Activated CD8-positive, alpha-beta memory T cell treated with anti-CD3 and anti-CD28 coated beads, Interleukin-2, amount 10 ng/mL, durations not matched to agents 7 days and 5 days (primary cell): ENCODE measurements around the gene TP53BP2. TPM values are rescaled to one million over a fixed set of nuclear protein-coding genes. Genes with fewer than 3 reads are reported as not detected.
"Not testable (repeated sequence)": the region's sequence is repeated elsewhere in the genome, so short reads cannot be mapped to it uniquely, and the experiment has no call there.

Experiments used
- ATAC-seq: fragments of 150-1000 bp; cut with Tn5 transposase; one replicate; pipeline ENCODE4 v1.10.0; 2021; ENCODE audit warnings: moderate library complexity
- CTCF ChIA-PET: fragments of 350-600 bp; sonication (Branson Sonifier 250); formaldehyde crosslinking; loops from one replicate; lab custom pipeline; 2021; ENCODE audit warnings: antibody characterized with exemption; lab: Charles Lee
- DNase-seq: peaks from one replicate; pipeline ENCODE4 v3.0.0-alpha.2; 2020
- H3K27ac Mint-ChIP-seq: one replicate; pipeline ENCODE4 v1.8.0; 2021; ENCODE audit warnings: mild to moderate bottlenecking, mixed read lengths
- H3K27me3 Mint-ChIP-seq: one replicate; pipeline ENCODE4 v1.8.0; 2021; ENCODE audit warnings: mixed read lengths
- H3K36me3 Mint-ChIP-seq: one replicate; pipeline ENCODE4 v1.8.0; 2021; ENCODE audit warnings: mild to moderate bottlenecking, mixed read lengths
- H3K4me1 Mint-ChIP-seq: one replicate; pipeline ENCODE4 v1.8.0; 2021; ENCODE audit warnings: mixed read lengths
- H3K4me3 Mint-ChIP-seq: one replicate; pipeline ENCODE4 v1.8.0; 2021; ENCODE audit warnings: mild to moderate bottlenecking, moderate library complexity, mixed read lengths
- H3K9me3 Mint-ChIP-seq: one replicate; pipeline ENCODE4 v1.8.0; 2022; ENCODE audit warnings: low read depth, mixed read lengths
- total RNA-seq, 2 experiments: library from RNA; stranded (reverse); gene quantifications; one replicate each; pipeline ENCODE4 v1.2.3, GENCODE V29; 2021

Gene TP53BP2, protein sequence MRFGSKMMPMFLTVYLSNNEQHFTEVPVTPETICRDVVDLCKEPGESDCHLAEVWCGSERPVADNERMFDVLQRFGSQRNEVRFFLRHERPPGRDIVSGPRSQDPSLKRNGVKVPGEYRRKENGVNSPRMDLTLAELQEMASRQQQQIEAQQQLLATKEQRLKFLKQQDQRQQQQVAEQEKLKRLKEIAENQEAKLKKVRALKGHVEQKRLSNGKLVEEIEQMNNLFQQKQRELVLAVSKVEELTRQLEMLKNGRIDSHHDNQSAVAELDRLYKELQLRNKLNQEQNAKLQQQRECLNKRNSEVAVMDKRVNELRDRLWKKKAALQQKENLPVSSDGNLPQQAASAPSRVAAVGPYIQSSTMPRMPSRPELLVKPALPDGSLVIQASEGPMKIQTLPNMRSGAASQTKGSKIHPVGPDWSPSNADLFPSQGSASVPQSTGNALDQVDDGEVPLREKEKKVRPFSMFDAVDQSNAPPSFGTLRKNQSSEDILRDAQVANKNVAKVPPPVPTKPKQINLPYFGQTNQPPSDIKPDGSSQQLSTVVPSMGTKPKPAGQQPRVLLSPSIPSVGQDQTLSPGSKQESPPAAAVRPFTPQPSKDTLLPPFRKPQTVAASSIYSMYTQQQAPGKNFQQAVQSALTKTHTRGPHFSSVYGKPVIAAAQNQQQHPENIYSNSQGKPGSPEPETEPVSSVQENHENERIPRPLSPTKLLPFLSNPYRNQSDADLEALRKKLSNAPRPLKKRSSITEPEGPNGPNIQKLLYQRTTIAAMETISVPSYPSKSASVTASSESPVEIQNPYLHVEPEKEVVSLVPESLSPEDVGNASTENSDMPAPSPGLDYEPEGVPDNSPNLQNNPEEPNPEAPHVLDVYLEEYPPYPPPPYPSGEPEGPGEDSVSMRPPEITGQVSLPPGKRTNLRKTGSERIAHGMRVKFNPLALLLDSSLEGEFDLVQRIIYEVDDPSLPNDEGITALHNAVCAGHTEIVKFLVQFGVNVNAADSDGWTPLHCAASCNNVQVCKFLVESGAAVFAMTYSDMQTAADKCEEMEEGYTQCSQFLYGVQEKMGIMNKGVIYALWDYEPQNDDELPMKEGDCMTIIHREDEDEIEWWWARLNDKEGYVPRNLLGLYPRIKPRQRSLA
- total RNA-seq: 10 to 100 TPM; 35.8 to 39.6 TPM

- Mint-ChIP-seq H3K4me1 (peaks cover 32% of the 10 kb centered on the region), H3K9me3 (peaks cover 4% of the 10 kb centered on the region), H3K36me3 (peaks cover 15% of the 10 kb centered on the region), H3K4me3 (peak within 1 kb of the TSS; percentile 99), H3K27me3 (no peaks in the 10 kb centered on the region), H3K27ac (peak within 1 kb of the TSS; percentile 99)
- ATAC-seq (peak; percentile 83), DNase-seq (peak; percentile 83)
- CTCF ChIA-PET: interaction anchor here (1.0 to 2.7 kb wide), 7 partner anchors 10 to 130 kb away, joined by 3 to 12 read pairs (median 4); no protein-coding TSS in a partner anchor
Observed at GRCh38 chr1:223845810-223846682, at the start of gene TP53BP2. Gene TP53BP2 (minus strand): TSS chr1:223845947. CDS start chr1:223845680, 267 bp downstream.

DNA sequence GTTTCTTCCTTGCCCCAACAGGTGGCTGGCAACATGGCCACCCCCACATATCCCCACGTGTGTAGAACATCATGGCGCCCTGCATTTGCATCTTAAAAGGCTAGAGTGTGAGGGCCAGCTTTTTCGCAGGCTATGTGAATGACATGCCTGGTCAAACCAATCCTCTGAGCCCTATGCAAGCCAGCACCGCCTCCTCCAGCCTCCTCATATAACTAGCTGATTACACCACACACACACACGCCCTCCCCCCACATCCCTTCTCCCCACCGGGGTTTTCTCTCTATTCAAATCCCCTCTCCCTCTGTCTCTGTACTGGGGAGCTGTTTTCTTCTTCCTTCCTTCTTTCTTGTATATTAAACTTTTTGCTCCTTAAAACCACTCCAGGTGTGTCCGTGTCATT is 44.7 kb upstream of the TP53BP2 start:
- H3K27me3 Mint-ChIP-seq, CTCF ChIA-PET: not testable (repeated sequence)

GRCh38 chr1:223889319-223889718 is 43.6 kb upstream of the TP53BP2 start:
- DNase-seq, H3K4me3 Mint-ChIP-seq, H3K27ac Mint-ChIP-seq, H3K4me1 Mint-ChIP-seq, H3K36me3 Mint-ChIP-seq, H3K27me3 Mint-ChIP-seq, CTCF ChIA-PET, H3K9me3 Mint-ChIP-seq, ATAC-seq: not testable (repeated sequence)

More for the DNA sequence above, 44.7 kb upstream of the TP53BP2 start:
- not testable (repeated sequence) for ATAC-seq, H3K27ac Mint-ChIP-seq, H3K36me3 Mint-ChIP-seq, DNase-seq, H3K4me1 Mint-ChIP-seq, H3K4me3 Mint-ChIP-seq, H3K9me3 Mint-ChIP-seq

GRCh38 chr1:223887747-223888418 is 42.1 kb upstream of the TP53BP2 start:
- Mint-ChIP-seq H3K27ac (no peak overlapping the region), H3K9me3 (no peaks in the 10 kb centered on the region), H3K4me1 (no peaks in the 10 kb centered on the region), H3K36me3 (no peaks in the 10 kb centered on the region), H3K27me3 (peaks cover 4% of the 10 kb centered on the region), H3K4me3 (no peak overlapping the region)
- CTCF ChIA-PET: no interaction called here
- no peak for ATAC-seq
- DNase-seq: no peak

GRCh38 chr1:223886516-223886921 is 40.8 kb upstream of the TP53BP2 start:
- Mint-ChIP-seq H3K27ac (no peak overlapping the region), H3K9me3 (no peaks in the 10 kb centered on the region), H3K27me3 (peaks cover 4% of the 10 kb centered on the region), H3K4me1 (no peaks in the 10 kb centered on the region), H3K36me3 (no peaks in the 10 kb centered on the region), H3K4me3 (no peak overlapping the region)
- ATAC-seq: no peak
- DNase-seq: no peak
- CTCF ChIA-PET: no interaction called here

- Mint-ChIP-seq H3K27me3 (peaks cover 4% of the 10 kb centered on the region), H3K4me1 (no peaks in the 10 kb centered on the region), H3K36me3 (no peaks in the 10 kb centered on the region), H3K9me3 (no peaks in the 10 kb centered on the region), H3K27ac (no peak overlapping the region), H3K4me3 (no peak overlapping the region)
- ATAC-seq: no peak
- no peak for DNase-seq
- CTCF ChIA-PET: no interaction called here
Observed at GRCh38 chr1:223885614-223886013, 39.9 kb upstream of the TP53BP2 start.

DNA sequence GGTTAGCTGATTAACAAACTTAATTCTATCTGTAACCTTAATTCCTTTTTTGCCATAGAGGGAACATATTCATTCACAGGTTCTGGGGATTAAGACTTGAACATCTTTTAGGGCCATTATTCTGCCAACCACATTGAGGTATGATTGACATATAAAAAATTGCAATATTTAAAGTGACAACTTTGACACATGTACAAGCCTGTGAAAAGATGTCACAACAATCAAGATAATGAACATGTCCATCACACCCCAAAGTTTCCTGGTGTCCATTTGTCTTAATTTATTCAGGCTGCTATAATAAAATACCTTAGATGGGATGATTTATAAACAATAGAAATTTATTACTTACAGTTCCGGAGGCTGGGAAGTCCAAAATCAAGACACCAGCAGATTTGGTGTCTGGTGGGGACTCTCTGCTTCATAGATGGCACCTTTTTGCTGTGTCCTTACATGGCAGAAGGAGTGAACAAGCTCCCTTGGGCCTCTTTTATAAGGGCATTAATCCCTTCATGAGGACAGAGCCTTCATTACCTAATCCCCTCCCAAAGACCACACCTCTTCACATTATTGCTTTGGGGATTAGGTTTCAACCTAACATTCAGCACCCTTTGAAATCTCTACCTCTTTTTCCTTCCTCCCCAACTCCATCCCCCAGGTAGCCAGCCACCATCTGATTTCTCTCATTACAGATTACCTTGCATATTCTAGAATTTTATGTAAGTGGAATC is 33.0 kb upstream of the TP53BP2 start:
- ATAC-seq (no peak), DNase-seq (no peak)
- Mint-ChIP-seq H3K36me3 (no peaks in the 10 kb centered on the region), H3K4me3 (no peak overlapping the region), H3K4me1 (no peaks in the 10 kb centered on the region), H3K27me3 (peaks cover 25% of the 10 kb centered on the region), H3K9me3 (no peaks in the 10 kb centered on the region), H3K27ac (no peak overlapping the region)
- CTCF ChIA-PET: no interaction called here

GRCh38 chr1:223877804-223878203 is 32.1 kb upstream of the TP53BP2 start:
- Mint-ChIP-seq H3K27me3 (peaks cover 25% of the 10 kb centered on the region), H3K9me3 (no peaks in the 10 kb centered on the region), H3K4me3 (no peak overlapping the region), H3K36me3 (no peaks in the 10 kb centered on the region), H3K4me1 (no peaks in the 10 kb centered on the region), H3K27ac (no peak overlapping the region)
- no peak for ATAC-seq
- CTCF ChIA-PET: no interaction called here
- DNase-seq: no peak

- Mint-ChIP-seq H3K9me3 (no peaks in the 10 kb centered on the region), H3K4me3 (no peak overlapping the region)
- CTCF ChIA-PET: no interaction called here
Observed at GRCh38 chr1:223876590-223876989, 30.8 kb upstream of the TP53BP2 start.

GRCh38 chr1:223873044-223873443 is 27.3 kb upstream of the TP53BP2 start:
- DNase-seq (no peak), ATAC-seq (no peak)
- no peaks in the 10 kb centered on the region for H3K36me3 Mint-ChIP-seq
- no peaks in the 10 kb centered on the region for H3K9me3 Mint-ChIP-seq
- CTCF ChIA-PET: no interaction called here
- H3K27ac Mint-ChIP-seq: no peak overlapping the region
- H3K4me1 Mint-ChIP-seq: no peaks in the 10 kb centered on the region
- no peak overlapping the region for H3K4me3 Mint-ChIP-seq
- H3K27me3 Mint-ChIP-seq: peaks cover 26% of the 10 kb centered on the region

More at GRCh38 chr1:223876590-223876989, 30.8 kb upstream of the TP53BP2 start:
- ATAC-seq: no peak
- H3K27me3 Mint-ChIP-seq: peaks cover 25% of the 10 kb centered on the region
- H3K4me1 Mint-ChIP-seq: no peaks in the 10 kb centered on the region
- no peaks in the 10 kb centered on the region for H3K36me3 Mint-ChIP-seq
- no peak overlapping the region for H3K27ac Mint-ChIP-seq
- DNase-seq: no peak

DNA sequence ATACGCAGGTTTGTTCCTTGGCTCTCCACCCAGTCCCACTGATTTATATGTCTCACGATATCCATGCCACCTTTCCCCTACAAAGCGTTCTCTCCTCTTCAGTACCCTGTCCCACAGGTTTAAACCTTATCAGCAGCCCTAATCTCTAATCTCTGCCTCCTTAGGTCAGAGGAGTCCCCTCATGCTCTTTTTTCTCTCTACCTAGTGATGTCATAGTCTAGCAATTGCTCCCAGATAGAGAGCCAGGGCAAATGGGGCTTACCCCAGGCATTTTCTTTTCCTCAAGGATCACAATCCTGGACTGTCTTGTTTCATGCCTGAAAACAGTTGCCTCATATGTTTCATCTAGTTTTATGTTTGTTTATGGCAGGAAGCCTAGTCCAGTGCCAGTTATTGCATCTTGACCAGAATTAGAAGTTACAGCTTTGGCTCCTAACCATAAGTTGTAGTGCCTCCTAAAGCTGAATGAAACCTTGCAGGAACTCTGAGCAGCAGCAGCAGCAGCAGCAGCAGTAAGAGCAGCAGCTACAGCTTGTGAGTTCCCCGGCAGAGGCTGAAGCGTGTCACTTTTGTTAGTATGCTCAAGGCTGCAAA is 26.7 kb upstream of the TP53BP2 start:
- no peak for DNase-seq
- H3K36me3 Mint-ChIP-seq: no peaks in the 10 kb centered on the region
- no peaks in the 10 kb centered on the region for H3K4me1 Mint-ChIP-seq
- no peak overlapping the region for H3K4me3 Mint-ChIP-seq
- no peak for ATAC-seq
- H3K27me3 Mint-ChIP-seq: peaks cover 28% of the 10 kb centered on the region
- H3K27ac Mint-ChIP-seq: no peak overlapping the region
- CTCF ChIA-PET: no interaction called here
- no peaks in the 10 kb centered on the region for H3K9me3 Mint-ChIP-seq
